Pancreas (tissue), 10 donors: Measurements from ENCODE around the gene PI4KA. TPM values are rescaled to one million over a fixed set of nuclear protein-coding genes. Genes with fewer than 3 reads are reported as not detected.
A peak's percentile ranks its signal among the peaks of the same experiment; 100 is the strongest.
"Not testable (repeated sequence)": the region's sequence is repeated elsewhere in the genome, so short reads cannot be mapped to it uniquely, and the experiment has no call there.

Experiments used
- ATAC-seq, 4 donors: fragments of 200-7000 bp; cut with Tn5 transposase; one replicate each; pipeline versions ENCODE4 v1.8.0 to v1.9.1; 2020; ENCODE audit warnings: mild to moderate bottlenecking in 4 of 4, moderate library complexity in 4 of 4
- DNase-seq, 6 donors: peaks; one replicate each; pipeline ENCODE4 v3.0.0-alpha.2; 2020
- FAIRE-seq: peaks from 2 replicates; lab custom pipeline; 2012; peaks lifted over from hg19 to GRCh38; lab: Jason Lieb, UNC
- H3K27ac ChIP-seq, 4 donors: fragments of 200-600 bp; sonication (generic); 1 replicate in 3 of 4; 2 replicates in 1 of 4; pipeline versions ENCODE4 v1.5.0 to v1.8.0; 2020
- H3K27me3 ChIP-seq, 4 donors: fragments of 200-600 bp; one replicate each; pipeline ENCODE4 v1.8.0; 2021
- H3K36me3 ChIP-seq, 3 donors: fragments of 200-600 bp; sonication (generic) in 1 of 3; one replicate each; pipeline versions ENCODE4 v1.5.0 to v1.8.0; 2020 to 2021
- H3K4me1 ChIP-seq, 3 donors: fragments of 200-600 bp; one replicate each; pipeline ENCODE4 v1.8.0; 2021
- H3K4me3 ChIP-seq, 4 donors: fragments of 200-600 bp; sonication (generic) in 2 of 4; one replicate each; pipeline versions ENCODE4 v1.5.0 to v1.8.0; 2020 to 2021
- H3K9me3 ChIP-seq, 4 donors: fragments of 200-600 bp; one replicate each; pipeline ENCODE4 v1.8.0; 2021
- CTCF ChIP-seq, 4 donors: fragments of 200-600 bp; sonication (generic) in 3 of 4; IDR thresholded peaks; one replicate each; pipeline versions ENCODE4 v1.5.0 to v1.8.0; 2021; ENCODE audit warnings: antibody characterized with exemption in 4 of 4
- WGBS, 2 donors: extraction: QIAGEN DNeasy Blood & Tissue Kit; methylation state at CpG; one replicate each; pipeline ENCODE4 v1.1.7; 2013; 5-methylcytosine and 5-hydroxymethylcytosine counted together
- intact Hi-C, 3 donors: fragments of 100-400 bp; cut with DNase I; formaldehyde crosslinking; loops; one replicate each; pipeline versions ENCODE4 v1.11.1 to v1.14.2; 2022
- polyA plus RNA-seq, 2 donors: library from polyadenylated mRNA; stranded (reverse); fragments of 200-250 nt; gene quantifications; one replicate each; pipeline ENCODE4 v1.2.3, GENCODE V29; 2013
- total RNA-seq, 6 donors: library from RNA; stranded (reverse); fragmentation: NEBNext Ultra II Directional in 4 of 6; extraction: Animal tissue kit (Norgen Biotek cat#: 25700) in 4 of 6; gene quantifications; one replicate each; pipeline versions ENCODE4 v1.2.1 to v1.2.4, GENCODE V29; 2021 to 2023
- donor health status: healthy with polysubstance abuse.
- donor health status: DM: no; HTN: no; CAD: no; lungs with moderate emphysema.
- donor health status: DM: no; HTN: no; CAD: no.
- donor health status: control.
- donor health status: control.
- donor health status: Bipolar disorder and iron deficiency.
- donor health status: DM: yes; HTN: yes; CAD: no.
- donor health status: DM: no; HTN: no; CAD: no.
- donor health status: DM: no; HTN: no; CAD: no.
- donor health status: DM: yes; HTN: yes; CAD: no.

Gene PI4KA
- total and polyA plus RNA-seq, 8 donors, result 23.6 to 46.6 (median 32.0) TPM

GRCh38 chr22:20741634-20742581 lies 116.7 kb downstream of the PI4KA start:
- H3K9me3 ChIP-seq, result no peaks in the 10 kb centered on the region
- peak in 3 of 4 donors; percentile 41 to 61 (median 57) for TF ChIP-seq CTCF (IDR thresholded peaks at IDR 0.05)
- no peak overlapping the region for H3K27ac ChIP-seq
- DNase-seq, result peak in 2 of 6 donors; percentile 22 to 57
- no peaks in the 10 kb centered on the region for H3K27me3 ChIP-seq
- FAIRE-seq, result no peak
- 57 to 61% methylated on average over 16 of the region's 16 CpGs for WGBS, 2 donors
- no peak overlapping the region for H3K4me3 ChIP-seq
- peaks cover 0 to 5% (median 4%) of the 10 kb centered on the region in 3 donors for H3K36me3 ChIP-seq
- intact Hi-C loops, result no loop called here
- no peaks in the 10 kb centered on the region for H3K4me1 ChIP-seq
- peak; percentile 67 to 90 (median 80) for ATAC-seq

DNA sequence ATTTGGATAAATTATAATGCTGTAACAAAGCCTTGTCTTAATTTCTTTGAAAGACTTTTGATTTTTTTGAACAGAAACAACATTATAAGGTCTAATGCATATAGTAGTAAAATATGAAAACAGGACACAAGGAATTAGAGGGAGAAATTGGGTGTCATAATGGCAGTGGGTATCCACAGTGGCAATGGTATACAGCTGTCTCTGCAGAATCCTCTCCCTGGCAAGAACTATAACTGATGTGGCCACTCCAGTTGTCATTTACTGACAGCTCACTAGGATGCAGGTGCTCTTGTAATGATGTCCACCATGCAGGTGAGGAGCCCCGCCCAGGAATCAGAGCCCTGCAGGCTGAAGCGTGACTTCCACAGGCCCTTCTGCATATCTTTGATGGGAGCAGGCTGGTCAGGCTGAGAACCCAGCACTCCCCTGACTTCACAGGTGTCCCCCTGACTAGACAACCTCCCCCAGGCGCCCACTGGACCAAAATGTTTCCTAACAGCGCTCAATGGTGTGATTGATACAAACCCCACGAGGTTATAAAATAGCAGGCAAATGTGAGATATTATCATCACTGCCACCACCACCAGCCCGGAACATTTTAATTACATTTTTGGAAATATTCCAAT lies 117.5 kb downstream of the PI4KA start:
- ATAC-seq (no peak), DNase-seq (no peak), FAIRE-seq (no peak)
- 77 to 78% methylated on average over 6 of the region's 6 CpGs for WGBS, 2 donors
- Histone ChIP-seq H3K27me3 (no peaks in the 10 kb centered on the region), H3K27ac (no peak overlapping the region), H3K4me3 (no peak overlapping the region), H3K4me1 (no peaks in the 10 kb centered on the region), H3K36me3 (no peaks in the 10 kb centered on the region), H3K9me3 (no peaks in the 10 kb centered on the region)
- intact Hi-C loops, result no loop called here
- no peak for TF ChIP-seq CTCF (IDR thresholded peaks at IDR 0.05)

GRCh38 chr22:20740222-20740951 lies 118.2 kb downstream of the PI4KA start:
- Histone ChIP-seq H3K4me1 (no peaks in the 10 kb centered on the region), H3K36me3 (no peaks in the 10 kb centered on the region), H3K27ac (no peak overlapping the region), H3K27me3 (no peaks in the 10 kb centered on the region), H3K9me3 (no peaks in the 10 kb centered on the region), H3K4me3 (no peak overlapping the region)
- TF ChIP-seq CTCF (IDR thresholded peaks at IDR 0.05), result no peak
- WGBS, 2 donors, result 94 to 96% methylated on average over 2 of the region's 2 CpGs
- no peak for DNase-seq
- intact Hi-C loops, result no loop called here
- FAIRE-seq, result no peak
- ATAC-seq, result no peak

- no peak for DNase-seq
- WGBS, 2 donors, result 88 to 89% methylated on average over 12 of the region's 12 CpGs
- H3K27me3 ChIP-seq, result no peaks in the 10 kb centered on the region
- no peak overlapping the region for H3K4me3 ChIP-seq
- FAIRE-seq, result no peak
- TF ChIP-seq CTCF (IDR thresholded peaks at IDR 0.05), result no peak
- no peaks in the 10 kb centered on the region for H3K9me3 ChIP-seq
- no peak for ATAC-seq
- no peak overlapping the region for H3K27ac ChIP-seq
- no peaks in the 10 kb centered on the region for H3K4me1 ChIP-seq
- no peaks in the 10 kb centered on the region for H3K36me3 ChIP-seq
- intact Hi-C loops, result no loop called here
Measured at GRCh38 chr22:20738394-20739089, 120.1 kb downstream of the PI4KA start.

GRCh38 chr22:20736891-20737290 lies 121.7 kb downstream of the PI4KA start:
- ATAC-seq, H3K9me3 ChIP-seq, intact Hi-C loops, H3K4me1 ChIP-seq, DNase-seq, H3K27me3 ChIP-seq, H3K4me3 ChIP-seq, FAIRE-seq, H3K27ac ChIP-seq, H3K36me3 ChIP-seq: not testable (repeated sequence)
- WGBS, 2 donors, result 97 to 98% methylated on average over 3 of the region's 3 CpGs

DNA sequence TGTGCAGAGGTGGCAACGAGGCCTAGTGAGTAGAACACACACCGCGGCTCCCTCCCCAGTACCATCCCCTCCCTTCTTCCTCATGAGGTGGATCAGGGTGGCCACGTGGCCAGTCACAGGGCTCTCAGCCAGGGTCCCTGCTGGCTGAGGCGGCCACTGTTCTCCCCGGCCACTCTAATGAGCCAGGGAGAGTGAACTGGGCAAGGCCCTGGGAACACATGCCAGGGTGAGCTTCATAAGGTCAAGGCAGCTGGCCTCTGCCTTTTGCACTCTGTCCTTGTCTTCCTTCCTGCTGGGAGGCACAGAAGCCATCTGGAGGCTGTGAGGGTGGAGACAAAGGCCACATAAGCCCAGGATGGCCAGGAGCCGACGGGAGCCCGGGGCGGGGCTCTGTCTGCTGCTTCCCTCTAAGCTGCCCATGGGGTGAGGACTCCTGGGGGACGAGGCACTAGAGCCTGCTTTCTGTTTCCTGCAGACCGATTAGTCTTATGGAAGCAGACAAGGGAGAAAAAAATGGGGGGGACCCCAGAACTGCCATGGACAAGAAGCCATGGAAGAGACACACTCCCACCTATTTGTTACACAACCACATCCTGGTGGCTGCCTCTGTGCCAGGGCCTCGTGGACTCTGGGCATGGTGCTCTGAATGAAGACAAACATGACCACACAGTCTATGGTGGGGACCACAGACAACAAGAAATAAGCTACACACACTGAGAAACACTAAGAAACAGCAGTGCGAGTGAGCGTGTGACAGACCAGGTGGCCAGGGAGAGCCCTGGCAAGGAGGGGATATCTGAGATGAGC lies 123.1 kb downstream of the PI4KA start:
- not testable (repeated sequence) for H3K4me3 ChIP-seq, H3K36me3 ChIP-seq

More for the DNA sequence above, 123.1 kb downstream of the PI4KA start:
- intact Hi-C loops, FAIRE-seq, H3K27ac ChIP-seq, H3K27me3 ChIP-seq, H3K9me3 ChIP-seq, DNase-seq, H3K4me1 ChIP-seq: not testable (repeated sequence)
- peak in 2 of 4 donors; percentile 14 to 29 for ATAC-seq
- WGBS, 2 donors, result 86 to 87% methylated on average over 9 of the region's 15 CpGs
